Kidney (tissue), 14 donors: ENCODE data around the gene NXNL1. TPM values are rescaled to one million over a fixed set of nuclear protein-coding genes. Genes with fewer than 3 reads are reported as not detected.

Experiments used
- DNase-seq, 5 donors: peaks; one replicate each; pipeline ENCODE4 v3.0.0-alpha.2; 2013 to 2020
- FAIRE-seq: peaks from 2 replicates; lab custom pipeline; 2012; peaks lifted over from hg19 to GRCh38; lab: Jason Lieb, UNC
- H3K27ac ChIP-seq, 2 donors: one replicate each; pipeline ENCODE4 v1.7.0; 2013; ENCODE audit warnings: low read depth in 2 of 2, low read length in 2 of 2, inconsistent platforms in 1 of 2
- H3K27me3 ChIP-seq: one replicate; pipeline ENCODE4 v1.7.1; 2013; ENCODE audit warnings: low read length, inconsistent platforms; ENCODE audit not compliant: control insufficient read depth, insufficient read depth
- H3K36me3 ChIP-seq, 3 donors: one replicate each; pipeline versions ENCODE4 v1.7.0 to v1.7.1; 2013; ENCODE audit warnings: low read length in 3 of 3, control low read depth in 1 of 3, inconsistent platforms in 1 of 3; ENCODE audit not compliant: insufficient read depth in 3 of 3, control insufficient read depth in 2 of 3
- H3K4me1 ChIP-seq, 3 donors: one replicate each; pipeline versions ENCODE4 v1.7.0 to v1.7.1; 2013; ENCODE audit warnings: low read length in 3 of 3, inconsistent platforms in 1 of 3, low read depth in 1 of 3; ENCODE audit not compliant: control insufficient read depth in 2 of 3, insufficient read depth in 2 of 3
- H3K4me3 ChIP-seq, 3 donors: one replicate each; pipeline versions ENCODE4 v1.7.0 to v1.8.1; 2013; ENCODE audit warnings: low read length in 3 of 3, control low read depth in 1 of 3, inconsistent platforms in 1 of 3
- H3K9ac ChIP-seq, 3 donors: one replicate each; pipeline versions ENCODE4 v1.7.0 to v1.7.1; 2013; ENCODE audit warnings: low read length in 3 of 3, control low read depth in 1 of 3, inconsistent platforms in 1 of 3
- H3K9me3 ChIP-seq, 3 donors: one replicate each; pipeline versions ENCODE4 v1.7.0 to v1.7.1; 2013; ENCODE audit warnings: low read length in 3 of 3, control low read depth in 1 of 3, inconsistent platforms in 1 of 3; ENCODE audit not compliant: control insufficient read depth in 2 of 3, insufficient read depth in 1 of 3
- intact Hi-C: fragments of 100-400 bp; cut with DNase I; formaldehyde crosslinking; loops from one replicate; pipeline ENCODE4 v1.11.1; 2022
- polyA plus RNA-seq: library from polyadenylated mRNA; stranded (reverse); fragments of 350-450 nt; fragmentation: Illumina TruSeq; extraction: RNeasy Lipid Tissue Mini Kit (QIAGEN cat#74804); gene quantifications from one replicate; pipeline ENCODE4 v1.2.3, GENCODE V29; 2014; ENCODE audit warnings: low read depth, low replicate concordance; ENCODE audit not compliant: insufficient read depth
- total RNA-seq: library from RNA; stranded (reverse); fragmentation: NEBNext Ultra II Directional; extraction: Animal tissue kit (Norgen Biotek cat#: 25700); gene quantifications from one replicate; pipeline ENCODE4 v1.2.1, GENCODE V29; 2021
- TF ChIP-seq, protein P1 (sequence below): IDR thresholded peaks from 3 replicates; pipeline ENCODE4 v1.5.1; 2012; ENCODE audit warnings: mild to moderate bottlenecking, moderate library complexity, borderline replicate concordance; ENCODE audit not compliant: insufficient read depth; ENCODE audit errors: extremely low read depth
- donor health status: control.
- donor health status: control.
- donor health status: control.
- donor health status: control.
- donor health status: control.
- donor health status: DM: yes; HTN: yes; CAD: no.
- donor health status: Normal renal cell carcinoma (clear cell type).

The NXNL1 gene
- total and polyA plus RNA-seq, 2 donors from 2014 or later = not detected

DNA sequence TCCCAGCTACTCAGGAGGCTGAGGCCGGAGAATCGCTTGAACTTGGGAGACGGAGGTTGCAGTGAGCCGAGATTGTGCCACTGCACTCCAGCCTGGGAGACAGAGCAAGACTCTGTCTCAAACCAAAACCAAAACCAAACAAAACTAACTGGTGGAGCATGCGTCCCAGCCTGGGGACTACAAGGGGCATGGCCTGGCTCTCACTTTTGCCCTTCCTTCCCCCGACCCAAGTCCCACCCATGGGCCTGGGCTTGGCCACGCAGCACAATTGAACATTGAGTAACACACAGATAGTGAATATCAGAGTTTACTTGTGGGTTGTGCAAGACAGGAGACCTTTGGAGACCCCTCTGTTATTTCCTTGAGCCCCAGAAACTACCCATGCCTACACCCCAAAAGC lies 25.5 kb downstream of the NXNL1 start:
- Histone ChIP-seq H3K27ac (no peak overlapping the region), H3K27me3 (no peaks in the 10 kb centered on the region), H3K4me3 (no peak overlapping the region), H3K4me1 (no peaks in the 10 kb centered on the region), H3K36me3 (no peaks in the 10 kb centered on the region), H3K9ac (no peak overlapping the region), H3K9me3 (peaks cover 0 to 3% (median 0%) of the 10 kb centered on the region in 3 donors)
- DNase-seq = no peak
- intact Hi-C loops = no loop called here
- no peak for FAIRE-seq
- TF ChIP-seq, protein P1, sequence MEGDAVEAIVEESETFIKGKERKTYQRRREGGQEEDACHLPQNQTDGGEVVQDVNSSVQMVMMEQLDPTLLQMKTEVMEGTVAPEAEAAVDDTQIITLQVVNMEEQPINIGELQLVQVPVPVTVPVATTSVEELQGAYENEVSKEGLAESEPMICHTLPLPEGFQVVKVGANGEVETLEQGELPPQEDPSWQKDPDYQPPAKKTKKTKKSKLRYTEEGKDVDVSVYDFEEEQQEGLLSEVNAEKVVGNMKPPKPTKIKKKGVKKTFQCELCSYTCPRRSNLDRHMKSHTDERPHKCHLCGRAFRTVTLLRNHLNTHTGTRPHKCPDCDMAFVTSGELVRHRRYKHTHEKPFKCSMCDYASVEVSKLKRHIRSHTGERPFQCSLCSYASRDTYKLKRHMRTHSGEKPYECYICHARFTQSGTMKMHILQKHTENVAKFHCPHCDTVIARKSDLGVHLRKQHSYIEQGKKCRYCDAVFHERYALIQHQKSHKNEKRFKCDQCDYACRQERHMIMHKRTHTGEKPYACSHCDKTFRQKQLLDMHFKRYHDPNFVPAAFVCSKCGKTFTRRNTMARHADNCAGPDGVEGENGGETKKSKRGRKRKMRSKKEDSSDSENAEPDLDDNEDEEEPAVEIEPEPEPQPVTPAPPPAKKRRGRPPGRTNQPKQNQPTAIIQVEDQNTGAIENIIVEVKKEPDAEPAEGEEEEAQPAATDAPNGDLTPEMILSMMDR = no peak

DNA sequence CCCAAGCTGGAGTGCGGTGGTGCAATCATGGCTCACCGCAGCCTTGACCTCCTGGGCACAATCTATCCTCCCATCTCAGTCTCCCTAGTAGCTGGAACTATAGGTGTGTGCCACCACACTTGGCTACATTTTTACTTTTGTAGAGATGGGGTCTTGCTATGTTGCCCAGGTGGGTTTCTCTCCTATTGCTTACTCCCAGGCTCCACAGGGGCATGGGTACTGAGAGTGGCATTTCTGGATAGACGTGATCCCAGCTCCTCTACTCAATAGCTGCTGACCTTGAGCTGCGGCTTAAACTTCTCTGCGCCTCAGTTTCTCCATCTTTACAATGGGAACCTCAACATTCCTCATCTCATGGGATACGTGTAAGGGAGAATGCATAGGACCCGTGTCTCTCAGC lies 29.3 kb downstream of the NXNL1 start:
- H3K9me3 ChIP-seq = peaks cover 0 to 3% (median 0%) of the 10 kb centered on the region in 3 donors
- H3K36me3 ChIP-seq = no peaks in the 10 kb centered on the region
- no peak overlapping the region for H3K9ac ChIP-seq
- no peaks in the 10 kb centered on the region for H3K4me1 ChIP-seq
- intact Hi-C loops = no loop called here
- TF ChIP-seq, protein P1 = no peak
- DNase-seq (no peak), FAIRE-seq (no peak)
- no peaks in the 10 kb centered on the region for H3K27me3 ChIP-seq
- no peak overlapping the region for H3K27ac ChIP-seq
- H3K4me3 ChIP-seq = no peak overlapping the region

DNA sequence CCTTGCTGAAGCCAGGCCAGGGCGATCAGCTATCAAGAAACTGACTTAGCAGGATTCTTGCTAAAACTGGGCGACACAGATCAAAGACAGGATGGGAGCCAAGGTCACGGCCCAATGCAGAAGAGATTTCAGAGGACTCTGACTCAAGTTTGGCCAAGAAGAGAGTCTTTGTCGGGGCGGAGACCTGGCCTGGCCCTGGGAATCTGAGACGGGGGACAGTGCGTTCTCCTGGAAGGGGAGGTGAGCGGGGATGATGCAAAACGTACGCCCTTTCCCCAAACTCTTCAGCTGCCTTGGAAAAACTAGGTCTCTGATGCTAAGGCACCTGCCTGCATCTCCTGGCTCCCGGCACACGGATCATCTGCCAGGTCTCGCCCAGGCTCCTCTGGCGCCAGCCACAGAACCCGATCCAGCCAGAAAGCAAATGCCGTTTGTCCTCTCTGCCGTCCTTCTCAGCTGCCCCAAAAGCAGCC lies 31.0 kb downstream of the NXNL1 start:
- Histone ChIP-seq H3K9ac (no peak overlapping the region), H3K4me3 (no peak overlapping the region), H3K27ac (no peak overlapping the region), H3K36me3 (no peaks in the 10 kb centered on the region), H3K9me3 (no peaks in the 10 kb centered on the region), H3K27me3 (no peaks in the 10 kb centered on the region), H3K4me1 (no peaks in the 10 kb centered on the region)
- TF ChIP-seq, protein P1 = no peak
- DNase-seq (peak in 3 of 5 donors; percentile 41 to 60 (median 53)), FAIRE-seq (no peak)
- intact Hi-C loops = no loop called here

DNA sequence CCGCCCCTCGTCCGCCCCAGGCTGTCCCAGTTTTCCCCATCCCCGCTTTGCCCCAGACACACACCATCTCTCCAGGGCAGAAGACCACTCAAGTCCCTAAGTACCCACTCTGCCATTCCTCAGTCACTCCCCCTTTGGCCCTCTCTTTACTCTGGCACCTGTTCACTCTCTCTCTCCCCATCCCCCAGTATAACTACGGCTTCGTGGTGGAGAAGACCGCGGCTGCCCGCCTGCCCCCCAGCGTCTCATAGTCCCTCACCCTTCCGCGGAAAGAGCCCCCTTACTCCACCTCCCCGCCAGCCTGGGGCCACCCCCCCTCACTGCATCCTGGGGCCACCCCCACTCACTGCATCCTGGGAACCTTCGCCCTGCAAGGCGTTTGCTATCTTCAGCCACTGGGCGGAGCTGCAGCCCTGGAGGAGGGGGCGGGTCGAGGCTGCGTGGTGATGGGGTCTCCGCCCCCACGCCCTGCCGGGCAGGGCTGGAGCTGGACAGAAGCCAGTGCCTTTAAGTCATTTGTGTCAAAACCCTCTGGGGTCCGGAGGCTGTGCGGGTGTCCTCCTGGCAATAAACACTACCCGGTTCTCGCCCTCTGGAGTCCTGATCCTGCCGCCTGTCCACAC lies 35.9 kb downstream of the NXNL1 start:
- Histone ChIP-seq H3K4me3 (no peak overlapping the region), H3K9ac (no peak overlapping the region), H3K27ac (no peak overlapping the region), H3K9me3 (no peaks in the 10 kb centered on the region), H3K4me1 (peaks cover 0 to 3% (median 0%) of the 10 kb centered on the region in 3 donors), H3K36me3 (no peaks in the 10 kb centered on the region), H3K27me3 (no peaks in the 10 kb centered on the region)
- FAIRE-seq = no peak
- peak in 4 of 5 donors; percentile 84 to 92 (median 88) for DNase-seq
- intact Hi-C loops = no loop called here
- TF ChIP-seq, protein P1 = peak; percentile 22
